ENCODE measurements around the gene MRRF. TPM values are rescaled to one million over a fixed set of nuclear protein-coding genes. Genes with fewer than 3 reads are reported as not detected.

Gene MRRF
- total RNA-seq, 1 donor from 2014 or later = 44.4 TPM

GRCh38 chr9:122239722-122240121 lies 25.0 kb upstream of the MRRF start:
- no peak overlapping the region for H3K4me3 Mint-ChIP-seq
- H3K9me3 Mint-ChIP-seq = no peaks in the 10 kb centered on the region
- Histone ChIP-seq H3K4me1 (no peaks in the 10 kb centered on the region), H3K27ac (no peak overlapping the region), H2AFZ (replicated peaks) (no peak overlapping the region), H3K79me2 (ENCODE audit: low read depth) (no peaks in the 10 kb centered on the region), H3K36me3 (peaks cover 4% of the 10 kb centered on the region), H3K4me2 (no peak overlapping the region), H3K27me3 (peaks cover 20% of the 10 kb centered on the region), H3K9me3 (ENCODE audit: low read depth) (no peaks in the 10 kb centered on the region), H3K4me3 (no peak overlapping the region), H3K9ac (no peak overlapping the region), H3F3A (ENCODE audit: low read depth) (no peaks in the 10 kb centered on the region), H4K20me1 (ENCODE audit: low read depth) (no peaks in the 10 kb centered on the region)
- no peak for DNase-seq (ENCODE audit: low spot score)
- H3K27me3 Mint-ChIP-seq (ENCODE audit: insufficient read depth, low read depth) = no peaks in the 10 kb centered on the region
- no peak overlapping the region for H3K27ac Mint-ChIP-seq
- no peaks in the 10 kb centered on the region for H3K4me1 Mint-ChIP-seq
- peaks cover 12% of the 10 kb centered on the region for H3K36me3 Mint-ChIP-seq
- TF ChIP-seq, protein P1, sequence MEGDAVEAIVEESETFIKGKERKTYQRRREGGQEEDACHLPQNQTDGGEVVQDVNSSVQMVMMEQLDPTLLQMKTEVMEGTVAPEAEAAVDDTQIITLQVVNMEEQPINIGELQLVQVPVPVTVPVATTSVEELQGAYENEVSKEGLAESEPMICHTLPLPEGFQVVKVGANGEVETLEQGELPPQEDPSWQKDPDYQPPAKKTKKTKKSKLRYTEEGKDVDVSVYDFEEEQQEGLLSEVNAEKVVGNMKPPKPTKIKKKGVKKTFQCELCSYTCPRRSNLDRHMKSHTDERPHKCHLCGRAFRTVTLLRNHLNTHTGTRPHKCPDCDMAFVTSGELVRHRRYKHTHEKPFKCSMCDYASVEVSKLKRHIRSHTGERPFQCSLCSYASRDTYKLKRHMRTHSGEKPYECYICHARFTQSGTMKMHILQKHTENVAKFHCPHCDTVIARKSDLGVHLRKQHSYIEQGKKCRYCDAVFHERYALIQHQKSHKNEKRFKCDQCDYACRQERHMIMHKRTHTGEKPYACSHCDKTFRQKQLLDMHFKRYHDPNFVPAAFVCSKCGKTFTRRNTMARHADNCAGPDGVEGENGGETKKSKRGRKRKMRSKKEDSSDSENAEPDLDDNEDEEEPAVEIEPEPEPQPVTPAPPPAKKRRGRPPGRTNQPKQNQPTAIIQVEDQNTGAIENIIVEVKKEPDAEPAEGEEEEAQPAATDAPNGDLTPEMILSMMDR (IDR thresholded peaks at IDR 0.05) = no peak
- TF ChIP-seq EZH2phosphoT487 (IDR thresholded peaks at IDR 0.05) (no peak), EZH2 (IDR thresholded peaks at IDR 0.05) (no peak)

GRCh38 chr9:122244349-122244748 lies 20.3 kb upstream of the MRRF start:
- H3K27me3 Mint-ChIP-seq (ENCODE audit: insufficient read depth, low read depth) = no peaks in the 10 kb centered on the region
- peaks cover 14% of the 10 kb centered on the region for H3K36me3 Mint-ChIP-seq
- no peak for DNase-seq (ENCODE audit: low spot score)
- H3K9ac ChIP-seq = no peak overlapping the region
- no peaks in the 10 kb centered on the region for H3K4me1 ChIP-seq
- no peak overlapping the region for H3K4me2 ChIP-seq
- no peaks in the 10 kb centered on the region for H3F3A ChIP-seq (ENCODE audit: low read depth)
- no peaks in the 10 kb centered on the region for H3K79me2 ChIP-seq (ENCODE audit: low read depth)
- H3K27ac Mint-ChIP-seq = no peak overlapping the region
- H2AFZ ChIP-seq (replicated peaks) = no peak overlapping the region
- TF ChIP-seq, protein P1 (IDR thresholded peaks at IDR 0.05) = no peak
- no peak for TF ChIP-seq EZH2phosphoT487 (IDR thresholded peaks at IDR 0.05)
- TF ChIP-seq EZH2 (IDR thresholded peaks at IDR 0.05) = no peak
- H3K4me3 ChIP-seq = no peak overlapping the region
- peaks cover 4% of the 10 kb centered on the region for H3K36me3 ChIP-seq
- H4K20me1 ChIP-seq (ENCODE audit: low read depth) = no peaks in the 10 kb centered on the region
- H3K27me3 ChIP-seq = no peaks in the 10 kb centered on the region
- H3K4me1 Mint-ChIP-seq = no peaks in the 10 kb centered on the region
- no peak overlapping the region for H3K4me3 Mint-ChIP-seq
- no peaks in the 10 kb centered on the region for H3K9me3 ChIP-seq (ENCODE audit: low read depth)
- H3K27ac ChIP-seq = no peak overlapping the region
- H3K9me3 Mint-ChIP-seq = no peaks in the 10 kb centered on the region

DNA sequence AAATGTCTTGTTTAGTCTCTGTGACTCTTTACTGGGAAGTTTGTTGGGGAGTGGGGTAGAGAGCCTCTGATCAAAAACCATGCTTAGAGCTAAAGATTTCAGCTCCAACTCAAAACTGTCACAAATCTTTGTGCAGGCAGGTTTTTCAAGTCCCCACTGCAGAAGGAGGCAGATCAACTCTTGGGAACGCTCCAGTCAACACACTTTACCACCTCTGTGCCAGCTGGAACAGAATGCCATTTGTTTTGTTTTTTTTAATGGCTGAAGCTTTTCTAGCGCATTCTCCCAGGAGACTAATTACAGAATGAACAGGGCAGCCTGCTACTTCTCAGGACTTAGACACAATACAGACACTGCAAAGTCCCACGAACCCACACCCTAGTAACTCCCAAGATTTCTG lies 18.0 kb upstream of the MRRF start:
- no peak overlapping the region for H3K4me3 Mint-ChIP-seq

More for the DNA sequence above, 18.0 kb upstream of the MRRF start:
- Histone ChIP-seq H3K27me3 (no peaks in the 10 kb centered on the region), H2AFZ (replicated peaks) (no peak overlapping the region), H3K4me3 (no peak overlapping the region), H3K27ac (no peak overlapping the region), H3K9ac (no peak overlapping the region), H3K4me1 (no peaks in the 10 kb centered on the region), H3F3A (ENCODE audit: low read depth) (no peaks in the 10 kb centered on the region), H3K79me2 (ENCODE audit: low read depth) (no peaks in the 10 kb centered on the region), H3K4me2 (no peak overlapping the region), H3K9me3 (ENCODE audit: low read depth) (no peaks in the 10 kb centered on the region), H3K36me3 (peaks cover 5% of the 10 kb centered on the region), H4K20me1 (ENCODE audit: low read depth) (no peaks in the 10 kb centered on the region)
- no peak for TF ChIP-seq EZH2phosphoT487 (IDR thresholded peaks at IDR 0.05)
- TF ChIP-seq, protein P1 (IDR thresholded peaks at IDR 0.05) = no peak
- no peak for TF ChIP-seq EZH2 (IDR thresholded peaks at IDR 0.05)
- no peak for DNase-seq (ENCODE audit: low spot score)
- Mint-ChIP-seq H3K27me3 (ENCODE audit: insufficient read depth, low read depth) (no peaks in the 10 kb centered on the region), H3K4me1 (no peaks in the 10 kb centered on the region), H3K9me3 (no peaks in the 10 kb centered on the region), H3K27ac (no peak overlapping the region), H3K36me3 (peaks cover 18% of the 10 kb centered on the region)
